Right hindlimb (tissue), 1 donor: ENCODE results near the gene ERP27.

ENCODE experiments used
- DNase-seq: peaks from one replicate; pipeline ENCODE4 v3.0.0-alpha.2; 2018

Gene ERP27

GRCh38 chr12:14938301-14938700, at the start of gene ERP27:
Gene ERP27, minus strand, starts transcription at chr12:14938537. Its CDS starts 29 bp downstream, at chr12:14938508.
- DNase-seq: no peak

- DNase-seq: no peak
Measured at GRCh38 chr12:14988035-14988434, 49.7 kb upstream of the ERP27 start.

DNA sequence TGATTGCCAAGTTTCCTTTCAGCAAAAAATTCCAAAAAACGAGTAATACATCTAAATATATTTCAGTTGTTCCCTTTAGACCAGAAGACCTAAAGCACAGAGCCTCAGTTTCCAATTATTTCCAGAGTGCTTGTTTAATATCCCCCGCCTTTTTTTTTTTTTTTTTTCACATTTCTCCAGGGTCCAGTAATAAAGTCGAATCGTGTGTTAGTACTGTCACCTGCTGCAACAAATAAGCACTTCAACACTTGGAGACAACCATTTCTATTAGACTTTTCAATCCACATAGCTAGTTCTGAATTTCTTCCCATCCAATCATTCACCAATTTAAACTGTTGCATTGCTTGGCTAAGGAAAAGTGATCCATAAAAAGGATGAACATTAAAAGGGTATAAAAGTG, 48.1 kb upstream of the ERP27 start:
- DNase-seq: no peak

DNA sequence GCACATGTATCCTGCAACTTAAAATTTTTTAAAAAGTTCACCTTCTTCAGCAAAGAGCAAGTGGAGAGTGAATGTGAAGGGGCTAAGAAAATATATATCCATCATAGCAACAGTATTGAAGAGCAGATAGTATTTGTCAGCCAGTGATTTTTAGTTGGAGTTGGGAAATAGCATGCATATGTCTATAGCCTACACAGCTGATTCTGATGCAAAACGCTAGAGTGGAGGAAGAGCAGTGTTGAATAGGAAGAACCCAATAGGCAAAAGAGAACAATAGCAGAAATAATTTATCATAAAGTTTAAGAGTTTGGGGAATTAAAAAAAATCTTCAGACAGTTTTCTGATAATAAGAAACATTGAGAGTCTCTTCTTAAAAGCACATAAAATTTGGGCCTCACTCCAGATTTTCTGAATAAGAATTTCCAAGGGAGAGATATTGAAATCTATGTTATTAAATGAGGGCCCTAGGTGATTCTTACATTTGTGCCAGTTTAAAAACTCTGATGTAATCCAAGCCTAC, 46.5 kb upstream of the ERP27 start:
- DNase-seq: no peak

GRCh38 chr12:14984036-14984435, 45.7 kb upstream of the ERP27 start:
- DNase-seq: no peak

- DNase-seq: no peak
Measured at GRCh38 chr12:14982991-14983390, 44.7 kb upstream of the ERP27 start.

DNA sequence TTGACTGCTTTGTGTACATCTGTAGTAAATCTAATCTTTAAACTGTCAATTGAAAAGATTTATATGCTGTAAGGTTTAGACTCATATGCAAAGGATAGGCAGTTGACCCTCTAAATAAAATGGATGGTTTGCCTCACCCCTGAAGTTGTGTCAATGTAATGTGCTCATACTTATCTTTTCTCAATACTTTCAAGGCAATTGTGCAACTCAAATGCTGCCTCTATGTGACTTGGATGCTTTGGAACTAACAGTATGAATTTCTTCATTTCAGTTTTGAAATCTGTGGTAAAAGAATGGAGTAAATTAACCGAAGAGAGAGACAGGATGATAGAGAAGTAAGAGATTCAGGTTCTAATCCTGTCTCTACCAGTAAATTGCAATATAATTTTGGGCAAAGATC, 44.2 kb upstream of the ERP27 start:
- DNase-seq: no peak

- no peak for DNase-seq
Measured at GRCh38 chr12:14981049-14981448, 42.7 kb upstream of the ERP27 start.

DNA sequence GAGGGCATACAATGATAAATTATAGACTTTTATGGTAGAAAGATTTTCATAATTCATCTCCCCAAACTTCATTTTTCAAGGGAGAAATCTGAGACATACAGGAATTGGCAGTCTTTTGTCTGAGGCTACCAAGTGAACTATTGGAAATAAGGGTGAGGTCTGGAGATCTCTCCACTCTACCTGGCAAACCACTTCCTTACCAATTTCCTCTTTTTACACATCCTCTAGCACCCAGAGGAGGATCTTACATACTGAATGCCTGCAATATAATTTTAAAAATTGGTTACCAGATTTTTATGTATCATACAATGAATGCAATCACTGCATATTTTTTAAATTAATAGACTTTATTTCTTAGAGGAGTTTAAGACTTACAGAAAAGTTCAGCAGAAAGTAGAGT, 41.1 kb upstream of the ERP27 start:
- no peak for DNase-seq

DNA sequence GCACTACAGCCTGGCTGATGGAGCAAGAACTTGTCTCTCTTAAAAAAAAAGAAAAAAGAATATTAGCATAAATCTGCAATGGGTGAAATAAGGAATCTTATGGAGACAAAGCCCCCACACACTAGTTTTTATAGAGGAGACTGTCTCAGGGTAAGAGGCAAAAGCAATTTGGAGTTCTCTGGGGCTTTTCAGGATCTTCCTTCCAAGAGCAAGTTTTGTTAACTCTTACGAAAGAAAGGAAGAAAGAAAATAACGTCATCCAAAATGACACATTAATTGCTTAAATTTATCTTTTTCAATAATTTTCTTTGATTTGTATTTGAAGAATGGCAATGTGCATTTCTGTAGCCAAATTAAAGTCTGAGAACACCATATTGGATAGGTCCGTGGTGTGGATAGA, 38.3 kb upstream of the ERP27 start:
- DNase-seq: no peak

DNA sequence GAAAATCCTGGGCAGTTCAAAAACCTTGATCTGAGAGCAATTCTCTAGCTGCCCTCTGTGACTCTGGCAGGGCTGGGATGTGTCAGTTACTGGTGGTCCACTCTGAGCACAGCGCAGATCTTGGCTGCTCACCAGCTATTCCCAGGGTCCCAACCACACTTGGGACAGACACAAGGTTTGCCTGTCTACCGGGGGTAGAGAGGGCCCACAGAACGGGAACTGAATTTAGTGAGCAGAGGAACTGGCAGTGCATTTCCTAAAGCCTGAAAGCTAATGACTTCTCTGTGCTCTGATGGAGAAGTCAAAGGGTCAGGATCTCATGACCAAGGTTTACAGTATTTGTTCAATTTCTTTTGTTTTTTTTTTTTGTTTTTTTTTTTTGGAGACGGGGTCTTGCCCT, 37.1 kb upstream of the ERP27 start:
- DNase-seq: no peak

GRCh38 chr12:14974633-14975032, 36.3 kb upstream of the ERP27 start:
- DNase-seq: no peak

- no peak for DNase-seq
Measured at GRCh38 chr12:14972816-14973215, 34.5 kb upstream of the ERP27 start, which contains the start of gene PDE6H. Gene PDE6H, plus strand, starts transcription at chr12:14973042. Its CDS starts 4,971 bp downstream, at chr12:14978013.

- DNase-seq: no peak
Measured at GRCh38 chr12:14970473-14970872, 32.1 kb upstream of the ERP27 start.

GRCh38 chr12:14968478-14968877, 30.1 kb upstream of the ERP27 start:
- no peak for DNase-seq

DNA sequence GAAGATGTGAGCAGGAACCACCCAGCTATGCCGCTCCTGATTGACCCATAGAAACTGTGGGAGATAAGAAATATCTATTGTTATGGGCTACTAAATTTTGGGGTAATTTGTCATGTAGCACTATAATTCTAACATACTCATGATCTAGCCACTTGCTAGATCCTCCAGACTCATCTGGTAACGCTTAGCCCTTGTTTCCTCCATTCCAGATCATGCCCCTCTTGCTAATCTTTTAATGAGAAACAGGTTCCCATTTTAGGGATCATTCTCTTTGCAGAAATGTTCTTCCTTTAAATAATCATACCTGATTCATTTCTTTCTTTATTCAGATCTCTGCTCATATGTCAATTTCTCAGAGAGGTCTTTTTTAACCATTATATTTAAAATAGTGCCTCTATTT, 26.9 kb upstream of the ERP27 start:
- no peak for DNase-seq

- no peak for DNase-seq
Measured at GRCh38 chr12:14964406-14964805, 26.1 kb upstream of the ERP27 start.

DNA sequence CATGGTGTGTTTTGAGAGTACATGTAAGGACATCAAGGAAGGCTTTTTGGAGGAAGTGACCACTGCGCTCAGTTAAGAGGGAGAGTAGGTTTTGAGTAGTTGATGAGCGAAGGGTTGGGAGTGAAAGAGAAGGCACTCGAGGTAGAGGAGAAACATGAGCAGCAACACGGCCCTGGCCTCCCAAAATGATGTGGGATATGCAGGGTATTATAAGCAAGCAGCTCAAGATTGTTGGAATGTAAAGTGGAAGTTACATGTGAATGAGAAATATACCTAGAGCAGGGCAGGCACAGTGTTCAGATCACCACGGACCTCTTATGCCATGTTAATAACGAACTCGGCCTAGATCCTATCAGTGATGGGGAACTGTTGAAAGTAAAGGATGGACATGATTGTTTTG, 25.2 kb upstream of the ERP27 start:
- DNase-seq: no peak

- no peak for DNase-seq
Measured at GRCh38 chr12:14962797-14963196, 24.5 kb upstream of the ERP27 start.

DNA sequence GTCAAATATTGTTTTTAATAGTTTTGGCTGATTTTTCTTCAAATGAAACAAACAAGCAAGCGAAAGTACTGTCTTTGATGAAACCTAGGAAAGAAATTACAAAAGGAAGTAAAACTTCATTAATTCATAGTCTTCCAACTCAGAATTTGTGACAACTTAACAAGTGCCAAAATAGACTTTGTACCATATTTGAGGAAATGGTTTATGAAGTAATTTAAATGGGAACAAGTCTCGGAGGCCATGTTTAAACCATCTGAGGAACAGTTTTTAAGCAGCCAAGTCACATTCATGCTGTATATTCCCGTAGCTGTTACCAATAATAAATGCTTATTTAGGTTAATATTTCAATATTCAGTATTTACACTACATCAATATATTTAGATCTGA, 23.8 kb upstream of the ERP27 start:
- DNase-seq: no peak

GRCh38 chr12:14961466-14962152, 23.3 kb upstream of the ERP27 start, which contains the start of gene ARHGDIB:
Gene ARHGDIB, minus strand, starts transcription at chr12:14961601. Its CDS starts 10,889 bp downstream, at chr12:14950712.
- no peak for DNase-seq

GRCh38 chr12:14960548-14961465, 22.5 kb upstream of the ERP27 start:
- DNase-seq: no peak

GRCh38 chr12:14959916-14960496, 21.7 kb upstream of the ERP27 start:
- no peak for DNase-seq
